Activated naive CD8-positive, alpha-beta T cell treated with anti-CD3 and anti-CD28 coated beads, Interleukin-2, amount 50 U/mL, for 16 hours (primary cell): ENCODE results near the gene CDS2.

Experiments
- DNase-seq: peaks from one replicate; pipeline ENCODE4 v3.0.0-alpha.2; 2020; ENCODE audit warnings: low read depth, low spot score

CDS2 gene

GRCh38 chr20:5119143-5119434, 7.7 kb upstream of the CDS2 start:
- no peak for DNase-seq

DNA sequence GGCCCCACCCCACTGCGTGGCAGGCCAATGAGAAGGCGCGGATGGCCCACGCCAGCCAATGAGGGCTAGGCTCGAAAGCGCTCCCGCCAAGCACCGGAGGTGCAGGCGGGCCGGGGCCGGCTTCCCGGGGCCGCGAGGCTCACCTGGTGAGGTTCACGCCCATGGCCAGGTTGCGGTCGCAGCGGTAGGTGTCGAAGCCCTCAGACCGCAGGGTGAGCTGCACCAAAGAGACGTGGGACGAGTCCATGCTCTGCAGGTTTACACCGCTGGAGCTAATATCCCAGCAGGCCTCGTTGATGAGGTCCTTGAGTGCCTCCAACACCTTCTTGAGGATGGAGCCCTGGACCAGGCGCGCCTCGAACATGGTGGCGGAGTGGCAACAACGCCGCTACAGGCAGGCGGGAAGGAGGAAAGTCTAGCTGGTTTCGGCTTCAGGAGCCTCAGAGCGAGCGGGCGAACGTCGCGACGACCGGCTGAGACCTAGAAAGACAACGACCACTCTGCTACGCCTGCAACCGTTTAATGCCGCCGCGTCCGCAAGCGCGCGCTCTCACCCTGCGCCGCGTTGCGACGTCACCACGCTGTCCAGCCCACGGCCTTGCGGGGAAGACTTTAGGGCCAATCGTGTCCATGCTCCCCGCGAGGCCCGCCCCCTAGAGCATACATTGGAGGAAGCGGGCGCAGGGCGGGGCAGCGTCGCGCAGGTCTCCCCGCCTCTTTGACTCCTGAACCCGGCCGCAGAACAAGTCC, 7.2 kb upstream of the CDS2 start, which contains the start of gene PCNA:
Gene PCNA (minus strand): TSS at position 524 of the 750 bp plus-strand sequence. CDS start 160 bp downstream, at position 364.
- DNase-seq, result peak; percentile 97

- DNase-seq, result no peak
Observed at GRCh38 chr20:5120185-5120476, 6.7 kb upstream of the CDS2 start.

DNA sequence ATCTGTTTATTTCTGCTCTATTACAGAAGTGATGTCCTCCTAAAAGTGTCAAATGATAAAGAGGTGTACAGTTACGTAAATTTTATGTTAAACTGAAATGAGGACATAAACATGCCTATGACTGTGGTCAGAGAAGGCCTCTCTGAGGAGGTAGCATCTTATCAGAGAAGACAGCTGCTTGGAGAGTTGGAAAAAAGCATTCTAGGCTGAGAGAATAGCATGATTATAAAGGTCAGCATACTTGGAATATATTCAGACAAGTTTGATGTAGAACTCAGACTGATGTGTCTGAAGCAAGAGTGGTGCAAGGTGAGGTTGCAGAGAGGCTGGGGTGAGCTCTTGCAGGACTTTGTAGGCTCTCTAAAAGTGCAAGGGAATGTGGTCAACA, 3.9 kb upstream of the CDS2 start:
- DNase-seq, result no peak

DNA sequence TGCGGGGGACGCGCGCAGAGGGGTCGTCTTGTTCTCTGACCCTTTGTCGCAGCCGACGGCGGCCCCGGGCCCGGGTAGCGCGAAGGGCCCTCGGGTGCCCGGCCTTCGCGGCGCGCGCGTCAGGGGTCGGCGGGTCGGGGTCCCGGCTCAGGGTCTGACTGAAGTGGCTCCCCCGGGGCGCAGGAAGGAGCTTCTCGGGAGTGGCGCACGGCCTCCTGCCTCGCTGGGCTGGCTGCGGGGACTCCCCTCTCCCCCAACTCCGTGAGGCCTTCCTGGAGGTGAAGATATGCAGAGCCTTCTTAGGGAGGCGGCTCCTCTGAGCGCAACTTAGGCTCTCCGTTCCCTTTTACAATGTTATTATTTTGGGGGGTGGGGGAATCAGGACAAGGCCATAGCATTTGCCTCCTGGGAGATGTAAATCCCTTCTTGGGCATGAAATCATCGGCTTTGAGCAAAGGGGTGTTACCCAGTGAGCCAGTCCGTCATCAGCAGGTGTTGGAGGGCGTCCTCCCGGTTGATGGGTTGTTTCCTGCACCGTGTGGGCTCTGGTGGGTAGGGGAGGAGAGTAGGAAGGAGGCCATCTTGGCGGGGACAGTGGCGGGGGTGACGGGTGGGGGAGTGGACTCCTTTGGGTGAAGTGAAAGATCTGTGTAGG, 523 bp downstream of the CDS2 start:
- DNase-seq, result peak; percentile 32

- no peak for DNase-seq
Observed at GRCh38 chr20:5127859-5128424, 1.1 kb downstream of the CDS2 start.

DNA sequence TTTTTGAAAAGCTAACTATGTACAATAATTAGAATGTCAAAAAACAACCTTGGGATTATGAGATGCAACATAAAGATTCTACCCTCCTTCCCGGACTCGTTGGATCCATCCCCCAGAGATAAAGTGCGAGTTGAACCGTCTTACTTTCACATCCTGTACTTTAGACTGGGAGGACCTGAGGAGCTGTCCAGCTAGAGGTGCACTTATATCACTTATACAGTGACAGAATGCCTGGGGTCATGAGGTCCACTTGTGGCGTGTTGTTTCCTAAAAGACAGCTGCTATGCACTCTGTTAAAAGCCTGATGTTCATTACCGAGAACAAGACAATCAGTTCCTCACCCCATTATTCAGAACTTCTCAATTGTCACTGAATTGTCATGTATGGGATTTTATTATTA, 2.1 kb downstream of the CDS2 start:
- DNase-seq, result no peak

- DNase-seq, result no peak
Observed at GRCh38 chr20:5131502-5131901, 4.7 kb downstream of the CDS2 start.

GRCh38 chr20:5133998-5134397, 7.2 kb downstream of the CDS2 start:
- DNase-seq, result no peak

DNA sequence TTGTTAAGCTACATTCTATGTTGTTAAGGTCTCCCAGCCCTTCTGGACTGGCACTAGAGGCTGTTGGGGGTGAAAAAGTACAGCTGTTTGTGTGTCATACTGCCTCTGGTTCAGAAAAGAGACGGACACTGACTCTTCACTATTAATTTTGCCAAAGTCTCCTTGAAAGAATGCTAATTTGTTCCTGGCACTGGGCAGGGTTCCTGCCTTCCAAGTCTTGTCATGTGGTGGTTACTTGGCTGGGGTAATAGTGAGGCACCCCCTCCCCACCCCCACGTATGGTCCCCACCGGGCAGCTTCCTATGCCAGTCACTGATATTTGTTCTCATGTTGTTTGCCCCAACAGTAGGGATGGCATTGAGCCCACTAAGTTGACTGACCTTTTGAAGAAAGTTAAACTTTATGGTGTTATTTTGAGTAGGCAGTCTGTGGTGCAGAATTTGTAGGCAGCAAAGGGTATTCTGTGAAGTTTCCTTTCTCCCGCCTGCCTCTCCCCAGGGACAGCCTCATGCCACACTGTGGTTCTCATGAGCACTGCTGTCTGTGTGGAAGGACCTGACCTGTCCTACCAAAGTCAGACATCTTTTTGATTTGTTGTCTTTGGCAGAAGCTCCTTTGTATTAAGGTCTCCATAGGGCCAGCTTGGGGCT, 8.7 kb downstream of the CDS2 start:
- DNase-seq, result no peak

DNA sequence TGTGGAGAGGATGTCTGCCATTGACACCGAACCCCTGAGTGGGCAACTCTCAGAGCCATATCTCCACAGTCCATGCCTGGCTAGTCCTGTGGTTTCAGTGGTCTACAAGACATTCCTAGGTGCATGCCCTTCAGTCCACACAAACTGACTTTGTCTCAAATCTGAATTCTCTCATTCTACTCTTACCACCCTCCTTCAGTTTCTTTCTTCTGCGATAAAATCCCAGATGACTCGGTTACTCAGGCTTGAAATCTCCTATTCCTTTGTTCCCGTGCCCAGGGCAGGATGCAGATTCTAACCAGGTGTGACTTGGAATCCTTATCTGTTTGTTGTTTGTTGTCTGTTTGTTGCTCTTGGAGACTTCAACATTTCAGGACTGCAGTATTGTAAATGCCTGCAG, 9.3 kb downstream of the CDS2 start:
- DNase-seq, result no peak

DNA sequence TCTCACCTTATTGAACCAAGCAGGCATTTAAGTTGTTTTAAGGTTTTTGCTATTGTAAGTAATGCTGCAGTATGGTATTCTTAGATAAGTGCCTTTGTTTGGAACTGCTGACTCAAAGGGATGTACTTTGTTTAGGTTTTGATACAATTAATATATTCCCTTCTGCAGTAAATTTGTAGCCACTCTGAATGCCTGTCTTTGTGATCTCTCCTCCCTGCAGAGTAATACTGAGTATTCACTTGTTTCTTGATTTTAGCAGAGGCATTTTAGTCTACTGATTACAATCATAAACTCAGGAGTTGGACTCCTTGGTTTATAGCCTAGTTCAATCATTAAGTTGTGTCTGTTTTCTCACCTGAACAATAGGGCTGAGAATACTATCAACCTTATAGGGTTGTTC, 13.4 kb downstream of the CDS2 start:
- DNase-seq, result no peak

DNA sequence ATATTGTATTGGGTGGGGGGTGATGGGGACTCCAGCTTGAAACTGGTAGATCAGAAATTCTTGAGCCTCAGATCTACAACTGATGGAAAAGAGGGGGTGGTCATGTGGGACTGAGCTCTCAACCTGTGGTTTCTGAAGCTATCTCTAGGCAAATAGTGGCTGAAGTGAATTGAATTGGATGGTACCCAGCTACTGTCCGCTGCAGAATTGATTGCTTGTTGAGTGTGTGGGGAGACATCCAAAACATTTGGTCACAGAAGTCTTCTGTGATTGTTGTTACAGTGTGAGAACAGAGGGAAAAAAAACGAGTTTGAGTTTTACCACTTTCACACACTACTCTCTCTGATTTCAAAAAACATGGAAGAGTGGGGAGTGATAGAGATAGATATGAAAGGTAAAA, 14.8 kb downstream of the CDS2 start:
- DNase-seq, result no peak

GRCh38 chr20:5143851-5144250, 17.0 kb downstream of the CDS2 start:
- no peak for DNase-seq

DNA sequence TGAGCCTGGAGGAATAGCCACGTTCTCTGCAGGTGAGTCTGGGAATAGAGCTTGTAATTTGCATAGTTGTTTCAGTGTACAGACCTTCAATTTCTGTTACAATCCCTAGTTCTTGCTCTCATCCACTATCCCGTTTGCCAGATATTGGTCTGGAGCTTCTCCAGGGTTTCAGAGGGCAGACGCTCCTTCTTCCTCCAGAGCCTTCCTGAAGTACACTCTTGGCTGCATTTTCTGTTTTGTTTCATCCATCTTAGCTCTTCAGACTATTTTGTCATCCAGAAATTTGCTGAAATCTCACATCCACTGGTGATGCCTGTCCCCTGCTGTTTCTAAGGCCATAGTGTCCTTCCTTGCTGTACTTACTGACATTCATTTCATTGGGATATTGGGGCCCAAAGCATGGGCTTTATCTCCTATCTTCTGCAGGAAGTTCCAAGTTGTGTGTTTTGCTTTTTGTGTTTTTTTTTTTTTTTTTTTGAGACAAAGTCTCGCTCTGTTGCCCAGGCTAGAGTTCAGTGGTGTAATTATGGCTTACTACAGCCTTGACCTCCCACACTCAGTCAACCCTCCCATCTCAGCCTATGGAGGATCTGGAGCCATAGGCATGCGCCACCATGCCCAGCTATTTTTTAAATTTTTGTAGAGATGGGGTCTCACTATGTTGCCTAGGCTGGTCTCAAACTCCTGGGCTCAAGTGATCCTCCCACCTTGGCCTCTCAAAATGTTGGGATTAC, 18.7 kb downstream of the CDS2 start:
- DNase-seq, result no peak

DNA sequence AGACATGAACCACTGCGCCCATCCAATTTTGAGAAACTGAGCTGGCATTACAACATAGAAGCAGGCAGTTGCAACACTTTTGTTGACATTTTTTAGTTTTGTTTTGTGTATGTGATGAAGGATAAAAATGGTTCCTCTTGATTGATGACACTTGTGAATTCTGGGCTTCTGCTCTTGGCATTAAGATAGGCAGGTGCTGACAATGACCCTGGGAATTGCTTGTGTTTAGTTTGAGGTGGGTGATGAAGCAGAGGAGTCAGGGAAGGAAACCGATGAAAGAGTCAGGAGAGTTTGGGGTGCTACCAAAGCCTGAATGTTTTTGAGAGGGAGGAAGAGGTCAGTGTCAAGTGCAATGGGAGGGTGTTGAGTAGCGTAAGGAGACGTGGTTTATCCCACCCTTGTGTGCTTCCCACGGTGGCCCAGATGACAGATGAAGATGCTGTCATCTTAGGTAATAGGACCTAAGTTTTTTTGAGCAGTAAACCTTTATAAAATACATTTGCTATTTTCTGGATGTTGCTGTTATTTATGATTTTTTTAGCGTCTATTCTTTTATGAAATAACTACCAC, 19.4 kb downstream of the CDS2 start:
- no peak for DNase-seq

DNA sequence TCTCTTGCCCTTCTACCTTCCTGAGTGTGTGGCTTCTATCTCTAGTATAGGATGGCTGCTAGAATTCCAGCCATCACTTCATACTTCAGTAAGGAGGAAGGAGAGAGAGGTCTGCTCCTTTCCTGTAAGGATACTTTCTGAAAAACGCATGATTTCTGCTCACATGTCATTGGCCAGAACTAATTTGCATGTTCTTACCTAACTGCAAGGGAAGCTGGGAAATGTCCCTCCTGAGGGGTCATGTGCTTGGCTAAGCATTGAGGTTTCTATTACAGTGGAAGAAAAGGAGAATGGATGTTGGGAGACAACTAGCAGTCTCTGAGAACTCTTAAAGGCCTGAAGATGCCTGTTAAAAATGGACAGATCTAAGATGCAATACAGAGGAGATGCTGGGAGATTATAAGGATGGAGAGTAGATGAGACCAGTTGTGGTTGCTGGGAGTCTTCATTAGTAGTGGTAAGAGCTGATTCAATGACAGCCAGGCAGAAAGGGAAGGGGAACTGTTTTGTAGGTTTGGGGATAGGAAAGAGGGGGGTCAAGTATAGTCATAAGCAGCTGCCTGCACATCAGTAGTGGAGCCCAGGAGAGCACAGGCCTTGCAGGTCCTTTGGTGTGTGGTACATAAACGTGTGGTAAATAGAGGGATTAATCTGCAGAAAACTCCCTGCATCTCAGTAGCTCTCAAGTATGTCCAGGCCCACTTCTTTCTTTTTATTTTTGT, 20.2 kb downstream of the CDS2 start:
- no peak for DNase-seq

GRCh38 chr20:5148581-5148980, 21.8 kb downstream of the CDS2 start:
- no peak for DNase-seq

DNA sequence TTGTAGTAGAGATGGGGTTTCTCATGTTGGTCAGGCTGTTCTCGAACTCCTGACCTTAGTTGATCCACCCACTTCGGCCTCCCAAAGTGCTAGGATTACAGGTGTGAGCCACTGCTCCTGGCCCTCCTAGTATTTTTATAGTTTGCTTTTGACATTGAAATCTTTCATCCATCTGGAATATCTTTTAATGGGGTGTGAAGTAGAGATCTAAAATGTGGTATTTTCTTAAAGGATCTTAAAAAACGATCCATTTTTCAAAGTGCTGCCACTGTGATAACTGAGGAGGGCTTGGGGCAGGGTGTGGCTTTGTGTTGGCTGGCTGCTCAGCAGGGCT, 23.1 kb downstream of the CDS2 start:
- no peak for DNase-seq

DNA sequence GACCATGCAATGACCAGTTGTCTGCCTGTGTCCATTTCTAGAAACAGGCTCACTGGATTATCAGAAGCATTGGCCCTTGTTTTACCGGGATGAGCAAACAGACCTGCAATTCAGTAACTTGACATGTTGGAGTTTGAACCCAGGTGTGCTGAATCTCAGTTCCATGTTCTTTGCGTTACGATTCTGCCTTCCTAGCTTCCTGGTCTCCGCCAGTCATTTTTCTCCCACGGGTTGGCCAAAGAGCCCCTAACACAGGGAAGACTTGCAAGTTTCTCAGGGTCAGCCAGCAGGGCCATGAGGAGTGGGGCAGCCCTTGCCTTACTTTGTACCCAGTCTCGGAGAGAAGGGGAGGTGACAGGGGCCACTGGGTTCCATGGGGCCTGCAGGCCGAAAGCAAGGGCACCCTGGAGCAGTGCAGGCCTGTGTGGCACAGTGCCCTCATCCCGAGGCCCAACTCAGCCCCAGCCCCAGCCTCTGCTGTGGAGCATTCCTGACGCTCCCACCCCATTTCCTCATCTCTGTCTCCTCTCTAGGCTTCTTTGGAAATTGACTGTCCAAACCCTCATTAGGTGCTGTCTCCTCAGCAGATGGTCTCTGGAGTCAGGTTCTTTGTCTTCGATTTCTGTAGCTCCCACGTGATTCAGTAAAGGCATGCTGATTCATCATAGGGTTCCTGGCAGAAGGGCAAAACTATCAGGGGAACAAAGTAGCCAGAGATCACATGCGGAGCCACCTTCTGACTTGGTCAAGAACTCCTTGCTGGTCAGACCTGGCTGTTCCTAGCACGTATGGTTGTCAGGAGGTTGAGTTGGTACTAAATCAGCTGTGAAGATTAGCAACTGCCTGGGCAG, 23.6 kb downstream of the CDS2 start:
- DNase-seq, result no peak

- no peak for DNase-seq
Observed at GRCh38 chr20:5153152-5153467, 26.3 kb downstream of the CDS2 start.
